Mucosa of descending colon (tissue), 3 donors: Measurements from ENCODE around the gene LRP6. TPM values are rescaled to one million over a fixed set of nuclear protein-coding genes. Genes with fewer than 3 reads are reported as not detected.
"Not testable (repeated sequence)": the region's sequence is repeated elsewhere in the genome, so short reads cannot be mapped to it uniquely, and the experiment has no call there.

Experiments
- ATAC-seq: fragments of 200-7000 bp; cut with Tn5 transposase; one replicate; pipeline ENCODE4 v1.9.1; 2020; ENCODE audit warnings: mild to moderate bottlenecking, moderate library complexity
- DNase-seq, 3 donors: peaks; one replicate each; pipeline ENCODE4 v3.0.0-alpha.2; 2020
- H3K36me3 ChIP-seq: fragments of 200-600 bp; one replicate; pipeline ENCODE4 v1.8.0; 2021; ENCODE audit warnings: low read depth, mild to moderate bottlenecking
- H3K4me1 ChIP-seq: fragments of 200-600 bp; one replicate; pipeline ENCODE4 v1.8.0; 2021; ENCODE audit warnings: low read depth, mild to moderate bottlenecking
- H3K4me3 ChIP-seq: fragments of 200-600 bp; one replicate; pipeline ENCODE4 v1.8.0; 2021; ENCODE audit warnings: mild to moderate bottlenecking
- H3K9me3 ChIP-seq: fragments of 200-600 bp; one replicate; pipeline ENCODE4 v1.8.0; 2021; ENCODE audit warnings: mild to moderate bottlenecking
- intact Hi-C, 2 donors: fragments of 100-400 bp; cut with DNase I in 1 of 2; cut with micrococcal nuclease in 1 of 2; formaldehyde crosslinking; loops; one replicate each; pipeline versions ENCODE4 v1.11.0 to v1.11.1; 2022; cut with DNase I, micrococcal nuclease
- total RNA-seq, 3 donors: library from RNA; stranded (reverse); fragmentation: NEBNext Ultra II Directional in 2 of 3; extraction: Animal tissue kit (Norgen Biotek cat#: 25700) in 2 of 3; gene quantifications; one replicate each; pipeline versions ENCODE4 v1.2.1 to v1.2.4, GENCODE V29; 2021 to 2023
- TF ChIP-seq, protein P1 (sequence below): fragments of 200-600 bp; IDR thresholded peaks from one replicate; pipeline ENCODE4 v1.8.0; 2022; ENCODE audit warnings: antibody characterized with exemption, mild to moderate bottlenecking
- donor health status: DM: no; HTN: no; CAD: no; lungs with moderate emphysema.
- donor health status: DM: no; HTN: no; CAD: no.
- donor health status: DM: no; HTN: yes; CAD: no.

The LRP6 gene
- total RNA-seq, 3 donors from 2014 or later: 32.2 to 57.2 (median 37.2) TPM

DNA sequence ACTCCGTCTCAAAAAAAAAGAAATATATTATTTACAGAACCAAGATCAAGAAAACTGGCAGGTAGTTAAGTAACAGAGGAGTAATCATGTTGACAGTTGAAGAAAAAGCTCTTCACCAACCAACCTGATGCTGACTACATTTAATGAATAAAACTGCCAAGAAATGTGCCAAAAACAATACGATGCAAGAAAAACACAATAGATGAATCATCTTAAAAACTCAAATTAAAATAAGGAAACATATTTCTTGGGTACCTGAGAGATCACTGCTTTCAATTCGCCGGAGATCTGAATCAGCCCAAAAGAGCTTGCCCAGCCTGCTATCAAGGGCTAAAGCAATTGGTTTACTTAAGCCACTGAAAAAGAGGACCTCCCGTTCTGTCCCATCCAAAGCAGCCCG is 119.7 kb downstream of the LRP6 start:
- no peaks in the 10 kb centered on the region for H3K4me1 ChIP-seq
- H3K9me3 ChIP-seq: no peaks in the 10 kb centered on the region
- H3K4me3 ChIP-seq: no peak overlapping the region
- TF ChIP-seq, protein P1, sequence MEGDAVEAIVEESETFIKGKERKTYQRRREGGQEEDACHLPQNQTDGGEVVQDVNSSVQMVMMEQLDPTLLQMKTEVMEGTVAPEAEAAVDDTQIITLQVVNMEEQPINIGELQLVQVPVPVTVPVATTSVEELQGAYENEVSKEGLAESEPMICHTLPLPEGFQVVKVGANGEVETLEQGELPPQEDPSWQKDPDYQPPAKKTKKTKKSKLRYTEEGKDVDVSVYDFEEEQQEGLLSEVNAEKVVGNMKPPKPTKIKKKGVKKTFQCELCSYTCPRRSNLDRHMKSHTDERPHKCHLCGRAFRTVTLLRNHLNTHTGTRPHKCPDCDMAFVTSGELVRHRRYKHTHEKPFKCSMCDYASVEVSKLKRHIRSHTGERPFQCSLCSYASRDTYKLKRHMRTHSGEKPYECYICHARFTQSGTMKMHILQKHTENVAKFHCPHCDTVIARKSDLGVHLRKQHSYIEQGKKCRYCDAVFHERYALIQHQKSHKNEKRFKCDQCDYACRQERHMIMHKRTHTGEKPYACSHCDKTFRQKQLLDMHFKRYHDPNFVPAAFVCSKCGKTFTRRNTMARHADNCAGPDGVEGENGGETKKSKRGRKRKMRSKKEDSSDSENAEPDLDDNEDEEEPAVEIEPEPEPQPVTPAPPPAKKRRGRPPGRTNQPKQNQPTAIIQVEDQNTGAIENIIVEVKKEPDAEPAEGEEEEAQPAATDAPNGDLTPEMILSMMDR: no peak
- intact Hi-C loops: no loop called here
- no peak for ATAC-seq
- no peak for DNase-seq
- no peaks in the 10 kb centered on the region for H3K36me3 ChIP-seq

DNA sequence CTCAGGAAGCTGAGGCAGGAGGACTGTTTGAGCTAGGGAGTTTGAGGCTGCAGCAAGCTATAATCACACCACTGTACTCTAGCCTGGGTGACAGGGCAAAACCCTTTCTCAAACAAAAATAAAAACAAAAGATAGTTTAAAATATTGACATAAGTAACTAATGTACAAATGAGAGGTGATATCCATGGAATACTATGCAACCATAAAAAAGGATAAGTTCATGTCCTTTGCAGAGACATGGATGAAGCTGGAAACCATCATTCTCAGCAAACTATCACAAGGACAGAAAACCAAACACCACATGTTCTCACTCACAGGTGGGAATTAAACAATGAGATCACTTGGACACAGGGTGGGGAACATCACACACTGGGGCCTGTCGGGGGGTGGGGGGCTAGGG is 122.3 kb downstream of the LRP6 start:
- H3K36me3 ChIP-seq, H3K4me1 ChIP-seq, H3K4me3 ChIP-seq, ATAC-seq, intact Hi-C loops, H3K9me3 ChIP-seq, DNase-seq: not testable (repeated sequence)

DNA sequence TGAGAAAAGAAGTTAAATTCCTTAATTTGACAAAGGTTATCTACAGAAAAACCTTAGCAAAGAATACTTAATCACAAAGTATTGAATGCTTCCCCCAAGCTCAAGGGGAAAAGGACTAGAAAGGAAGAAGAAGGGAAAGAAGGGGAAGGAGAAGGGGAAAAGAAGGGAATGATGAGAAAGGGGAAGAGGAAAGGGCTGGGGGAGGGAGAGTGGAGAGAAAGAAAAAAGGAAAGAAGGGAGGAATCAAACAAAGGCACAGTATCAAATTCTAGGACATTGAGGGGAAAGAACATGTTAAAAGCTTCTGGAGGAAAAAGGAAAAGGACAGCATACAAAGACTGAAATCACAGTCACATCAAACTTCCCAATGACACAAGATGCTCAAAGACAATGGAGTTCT is 125.8 kb downstream of the LRP6 start:
- TF ChIP-seq, protein P1: no peak
- intact Hi-C loops: no loop called here
- H3K4me1 ChIP-seq: no peaks in the 10 kb centered on the region
- H3K9me3 ChIP-seq: peaks cover 6% of the 10 kb centered on the region
- no peak overlapping the region for H3K4me3 ChIP-seq
- H3K36me3 ChIP-seq: no peaks in the 10 kb centered on the region
- ATAC-seq: no peak
- no peak for DNase-seq

DNA sequence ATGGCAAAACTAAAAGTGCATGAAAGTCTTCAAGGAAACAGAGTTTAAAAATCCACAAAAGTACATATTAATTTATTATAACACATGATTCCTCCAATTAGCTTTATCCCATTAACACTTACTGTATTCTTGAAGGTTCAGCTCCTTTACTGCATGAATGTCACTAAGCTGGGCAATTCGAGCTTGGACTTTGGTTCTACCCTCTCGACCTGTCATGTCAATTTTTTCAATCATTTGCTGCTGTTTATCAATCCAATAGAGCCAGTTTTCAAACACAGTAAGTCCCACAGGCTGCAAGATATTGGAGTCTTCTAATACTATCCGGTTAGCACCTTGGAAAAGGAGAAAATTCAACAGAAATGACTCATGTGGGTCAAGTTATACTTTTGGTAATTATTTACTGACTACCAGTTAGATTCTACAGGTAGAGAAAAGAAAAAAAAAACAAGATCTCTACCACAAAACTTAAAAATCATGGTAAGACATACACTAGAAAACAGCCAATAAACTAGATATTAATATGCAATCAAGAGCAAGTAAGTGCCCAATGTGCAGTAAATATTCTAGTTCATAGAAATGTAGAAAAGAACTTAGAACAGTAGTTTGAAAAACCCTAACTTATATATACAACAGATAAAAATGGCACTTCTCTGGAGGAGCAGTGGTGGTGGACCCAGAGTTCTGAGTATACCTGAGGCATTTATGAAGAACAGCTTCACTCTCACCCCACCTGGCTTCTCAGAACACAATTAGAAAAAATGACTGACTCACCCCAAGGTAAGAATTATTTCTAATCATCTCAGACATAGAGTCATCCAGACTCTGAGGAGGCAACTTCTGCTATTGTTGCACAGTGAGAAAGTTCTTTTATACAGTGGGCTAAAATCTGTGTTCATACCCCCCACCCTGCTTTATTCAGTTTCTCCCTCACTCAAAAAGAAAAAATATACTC is 128.4 kb downstream of the LRP6 start:
- no peak for DNase-seq
- H3K4me3 ChIP-seq: no peak overlapping the region
- intact Hi-C loops: no loop called here
- TF ChIP-seq, protein P1: no peak
- H3K36me3 ChIP-seq: no peaks in the 10 kb centered on the region
- ATAC-seq: no peak
- H3K4me1 ChIP-seq: no peaks in the 10 kb centered on the region
- peaks cover 6% of the 10 kb centered on the region for H3K9me3 ChIP-seq

DNA sequence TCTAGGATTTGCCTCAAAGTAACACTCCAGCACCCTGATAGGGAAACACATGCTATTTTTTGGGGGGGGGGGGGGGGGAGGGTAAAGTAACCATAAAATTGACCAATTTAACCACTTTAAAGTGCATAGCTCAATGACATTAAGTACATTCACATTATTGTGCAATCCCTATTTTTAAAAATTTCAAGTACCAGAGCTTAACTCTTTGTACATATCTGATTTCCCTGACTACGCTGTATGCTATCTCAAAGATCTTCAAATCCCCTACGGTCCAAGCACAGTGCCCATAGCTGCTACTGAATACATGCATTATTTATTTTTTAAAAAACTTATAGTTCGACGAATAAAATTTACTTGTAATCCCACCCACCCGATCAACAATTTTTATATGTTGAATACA is 133.1 kb downstream of the LRP6 start:
- no peak for ATAC-seq
- intact Hi-C loops: no loop called here
- no peaks in the 10 kb centered on the region for H3K4me1 ChIP-seq
- TF ChIP-seq, protein P1: no peak
- H3K4me3 ChIP-seq: no peak overlapping the region
- peaks cover 6% of the 10 kb centered on the region for H3K9me3 ChIP-seq
- DNase-seq: no peak
- no peaks in the 10 kb centered on the region for H3K36me3 ChIP-seq

DNA sequence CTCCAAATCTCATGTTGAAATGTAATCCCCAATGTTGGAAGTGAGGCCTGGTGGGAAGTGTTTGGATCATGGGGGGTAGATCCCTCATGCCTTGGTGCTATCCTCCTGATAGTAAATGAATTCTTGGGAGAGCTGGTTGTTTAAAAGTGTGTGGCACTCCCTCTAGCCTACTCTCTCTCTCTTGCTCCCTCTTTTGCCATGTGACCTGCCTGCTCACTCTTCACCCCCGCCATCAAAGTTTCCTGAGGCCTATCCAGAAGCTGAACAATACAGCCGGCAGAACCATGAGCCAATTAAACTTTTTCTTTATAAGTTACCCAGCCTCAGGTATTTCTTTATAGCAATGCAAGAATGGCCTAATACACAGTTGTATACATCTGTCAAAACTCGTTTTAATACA is 133.6 kb downstream of the LRP6 start:
- H3K36me3 ChIP-seq: no peaks in the 10 kb centered on the region
- H3K9me3 ChIP-seq: peaks cover 6% of the 10 kb centered on the region
- H3K4me3 ChIP-seq: no peak overlapping the region
- ATAC-seq: no peak
- no peaks in the 10 kb centered on the region for H3K4me1 ChIP-seq
- TF ChIP-seq, protein P1: no peak
- no peak for DNase-seq
- intact Hi-C loops: no loop called here
